ENCODE data around the gene STYK1. TPM values are rescaled to one million over a fixed set of nuclear protein-coding genes. Genes with fewer than 3 reads are reported as not detected.
A peak's percentile ranks its signal among the peaks of the same experiment; 100 is the strongest.

Gene STYK1
- total and polyA plus RNA-seq, 9 of the 15 experiments (the other 6 are each of a cell fraction or from before 2014, with no cell fraction given), result 0.31 to 1.8 (median 0.64) TPM

DNA sequence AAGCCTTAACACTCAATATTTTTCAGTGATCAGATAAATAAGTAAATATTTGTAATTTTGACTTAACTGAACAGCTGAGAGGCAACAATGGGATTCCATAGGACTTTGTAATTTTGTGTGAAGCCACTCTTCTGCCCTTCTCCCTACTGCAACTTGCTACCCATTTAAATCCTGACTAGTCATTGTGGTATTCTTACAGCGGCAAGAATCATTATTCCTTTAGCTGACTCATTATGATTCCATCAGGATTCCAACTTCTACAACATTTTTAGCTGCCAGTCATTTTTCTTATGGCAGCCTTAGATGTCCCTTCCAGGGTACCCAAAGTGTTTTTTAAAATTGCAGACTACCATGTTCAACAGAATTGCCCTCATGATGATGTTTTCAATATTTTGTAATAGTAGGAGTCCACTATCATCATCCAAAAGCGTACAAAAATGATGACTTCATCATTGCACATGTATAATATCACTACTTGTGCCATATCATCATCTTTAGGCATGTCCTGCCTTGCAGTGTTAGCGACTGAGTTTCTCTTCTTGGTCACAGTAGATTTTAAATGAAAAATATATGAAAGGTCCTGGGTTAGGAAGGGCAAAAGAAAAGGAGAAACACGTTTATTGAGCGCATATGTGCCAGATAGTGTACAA lies 55.4 kb downstream of the STYK1 start (continued):
- TF ChIP-seq, protein P1, sequence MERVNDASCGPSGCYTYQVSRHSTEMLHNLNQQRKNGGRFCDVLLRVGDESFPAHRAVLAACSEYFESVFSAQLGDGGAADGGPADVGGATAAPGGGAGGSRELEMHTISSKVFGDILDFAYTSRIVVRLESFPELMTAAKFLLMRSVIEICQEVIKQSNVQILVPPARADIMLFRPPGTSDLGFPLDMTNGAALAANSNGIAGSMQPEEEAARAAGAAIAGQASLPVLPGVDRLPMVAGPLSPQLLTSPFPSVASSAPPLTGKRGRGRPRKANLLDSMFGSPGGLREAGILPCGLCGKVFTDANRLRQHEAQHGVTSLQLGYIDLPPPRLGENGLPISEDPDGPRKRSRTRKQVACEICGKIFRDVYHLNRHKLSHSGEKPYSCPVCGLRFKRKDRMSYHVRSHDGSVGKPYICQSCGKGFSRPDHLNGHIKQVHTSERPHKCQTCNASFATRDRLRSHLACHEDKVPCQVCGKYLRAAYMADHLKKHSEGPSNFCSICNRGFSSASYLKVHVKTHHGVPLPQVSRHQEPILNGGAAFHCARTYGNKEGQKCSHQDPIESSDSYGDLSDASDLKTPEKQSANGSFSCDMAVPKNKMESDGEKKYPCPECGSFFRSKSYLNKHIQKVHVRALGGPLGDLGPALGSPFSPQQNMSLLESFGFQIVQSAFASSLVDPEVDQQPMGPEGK (CRISPR knock-in tag; IDR thresholded peaks at IDR 0.05; ENCODE audit: borderline replicate concordance), result no peak
- TF ChIP-seq ZFP1 (CRISPR knock-in tag; IDR thresholded peaks at IDR 0.05) (no peak), SMARCE1 (IDR thresholded peaks at IDR 0.05) (peak; percentile 39; the same call in 1 of the 2 replicates), NCOR1 (IDR thresholded peaks at IDR 0.05) (no peak), RBM17 (IDR thresholded peaks at IDR 0.05; ENCODE audit: borderline replicate concordance, low read depth, low read length) (no peak), EWSR1 (IDR thresholded peaks at IDR 0.05; ENCODE audit: borderline replicate concordance, low read depth, partially characterized antibody) (no peak), SLC30A9 (CRISPR knock-in tag; IDR thresholded peaks at IDR 0.05) (no peak), ZNF785 (CRISPR knock-in tag; IDR thresholded peaks at IDR 0.05) (no peak), RUNX1 (IDR thresholded peaks at IDR 0.05; ENCODE audit: low read depth) (no peak), C11orf30 (IDR thresholded peaks at IDR 0.05; ENCODE audit: low read depth) (peak; percentile 94), PRPF4 (IDR thresholded peaks at IDR 0.05; ENCODE audit: insufficient read depth, low read depth, low read length, poor library complexity, severe bottlenecking) (no peak), CHD1 (IDR thresholded peaks at IDR 0.05; ENCODE audit: low read length) (no peak)
- TF ChIP-seq, protein P2, sequence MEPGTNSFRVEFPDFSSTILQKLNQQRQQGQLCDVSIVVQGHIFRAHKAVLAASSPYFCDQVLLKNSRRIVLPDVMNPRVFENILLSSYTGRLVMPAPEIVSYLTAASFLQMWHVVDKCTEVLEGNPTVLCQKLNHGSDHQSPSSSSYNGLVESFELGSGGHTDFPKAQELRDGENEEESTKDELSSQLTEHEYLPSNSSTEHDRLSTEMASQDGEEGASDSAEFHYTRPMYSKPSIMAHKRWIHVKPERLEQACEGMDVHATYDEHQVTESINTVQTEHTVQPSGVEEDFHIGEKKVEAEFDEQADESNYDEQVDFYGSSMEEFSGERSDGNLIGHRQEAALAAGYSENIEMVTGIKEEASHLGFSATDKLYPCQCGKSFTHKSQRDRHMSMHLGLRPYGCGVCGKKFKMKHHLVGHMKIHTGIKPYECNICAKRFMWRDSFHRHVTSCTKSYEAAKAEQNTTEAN (CRISPR knock-in tag; IDR thresholded peaks at IDR 0.05), result no peak
- TF ChIP-seq, protein P3, sequence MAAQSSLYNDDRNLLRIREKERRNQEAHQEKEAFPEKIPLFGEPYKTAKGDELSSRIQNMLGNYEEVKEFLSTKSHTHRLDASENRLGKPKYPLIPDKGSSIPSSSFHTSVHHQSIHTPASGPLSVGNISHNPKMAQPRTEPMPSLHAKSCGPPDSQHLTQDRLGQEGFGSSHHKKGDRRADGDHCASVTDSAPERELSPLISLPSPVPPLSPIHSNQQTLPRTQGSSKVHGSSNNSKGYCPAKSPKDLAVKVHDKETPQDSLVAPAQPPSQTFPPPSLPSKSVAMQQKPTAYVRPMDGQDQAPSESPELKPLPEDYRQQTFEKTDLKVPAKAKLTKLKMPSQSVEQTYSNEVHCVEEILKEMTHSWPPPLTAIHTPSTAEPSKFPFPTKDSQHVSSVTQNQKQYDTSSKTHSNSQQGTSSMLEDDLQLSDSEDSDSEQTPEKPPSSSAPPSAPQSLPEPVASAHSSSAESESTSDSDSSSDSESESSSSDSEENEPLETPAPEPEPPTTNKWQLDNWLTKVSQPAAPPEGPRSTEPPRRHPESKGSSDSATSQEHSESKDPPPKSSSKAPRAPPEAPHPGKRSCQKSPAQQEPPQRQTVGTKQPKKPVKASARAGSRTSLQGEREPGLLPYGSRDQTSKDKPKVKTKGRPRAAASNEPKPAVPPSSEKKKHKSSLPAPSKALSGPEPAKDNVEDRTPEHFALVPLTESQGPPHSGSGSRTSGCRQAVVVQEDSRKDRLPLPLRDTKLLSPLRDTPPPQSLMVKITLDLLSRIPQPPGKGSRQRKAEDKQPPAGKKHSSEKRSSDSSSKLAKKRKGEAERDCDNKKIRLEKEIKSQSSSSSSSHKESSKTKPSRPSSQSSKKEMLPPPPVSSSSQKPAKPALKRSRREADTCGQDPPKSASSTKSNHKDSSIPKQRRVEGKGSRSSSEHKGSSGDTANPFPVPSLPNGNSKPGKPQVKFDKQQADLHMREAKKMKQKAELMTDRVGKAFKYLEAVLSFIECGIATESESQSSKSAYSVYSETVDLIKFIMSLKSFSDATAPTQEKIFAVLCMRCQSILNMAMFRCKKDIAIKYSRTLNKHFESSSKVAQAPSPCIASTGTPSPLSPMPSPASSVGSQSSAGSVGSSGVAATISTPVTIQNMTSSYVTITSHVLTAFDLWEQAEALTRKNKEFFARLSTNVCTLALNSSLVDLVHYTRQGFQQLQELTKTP (IDR thresholded peaks at IDR 0.05; ENCODE audit: low read depth in 1 of 2, partially characterized antibody in 2 of 2), result no peak
- TF ChIP-seq, protein P4, sequence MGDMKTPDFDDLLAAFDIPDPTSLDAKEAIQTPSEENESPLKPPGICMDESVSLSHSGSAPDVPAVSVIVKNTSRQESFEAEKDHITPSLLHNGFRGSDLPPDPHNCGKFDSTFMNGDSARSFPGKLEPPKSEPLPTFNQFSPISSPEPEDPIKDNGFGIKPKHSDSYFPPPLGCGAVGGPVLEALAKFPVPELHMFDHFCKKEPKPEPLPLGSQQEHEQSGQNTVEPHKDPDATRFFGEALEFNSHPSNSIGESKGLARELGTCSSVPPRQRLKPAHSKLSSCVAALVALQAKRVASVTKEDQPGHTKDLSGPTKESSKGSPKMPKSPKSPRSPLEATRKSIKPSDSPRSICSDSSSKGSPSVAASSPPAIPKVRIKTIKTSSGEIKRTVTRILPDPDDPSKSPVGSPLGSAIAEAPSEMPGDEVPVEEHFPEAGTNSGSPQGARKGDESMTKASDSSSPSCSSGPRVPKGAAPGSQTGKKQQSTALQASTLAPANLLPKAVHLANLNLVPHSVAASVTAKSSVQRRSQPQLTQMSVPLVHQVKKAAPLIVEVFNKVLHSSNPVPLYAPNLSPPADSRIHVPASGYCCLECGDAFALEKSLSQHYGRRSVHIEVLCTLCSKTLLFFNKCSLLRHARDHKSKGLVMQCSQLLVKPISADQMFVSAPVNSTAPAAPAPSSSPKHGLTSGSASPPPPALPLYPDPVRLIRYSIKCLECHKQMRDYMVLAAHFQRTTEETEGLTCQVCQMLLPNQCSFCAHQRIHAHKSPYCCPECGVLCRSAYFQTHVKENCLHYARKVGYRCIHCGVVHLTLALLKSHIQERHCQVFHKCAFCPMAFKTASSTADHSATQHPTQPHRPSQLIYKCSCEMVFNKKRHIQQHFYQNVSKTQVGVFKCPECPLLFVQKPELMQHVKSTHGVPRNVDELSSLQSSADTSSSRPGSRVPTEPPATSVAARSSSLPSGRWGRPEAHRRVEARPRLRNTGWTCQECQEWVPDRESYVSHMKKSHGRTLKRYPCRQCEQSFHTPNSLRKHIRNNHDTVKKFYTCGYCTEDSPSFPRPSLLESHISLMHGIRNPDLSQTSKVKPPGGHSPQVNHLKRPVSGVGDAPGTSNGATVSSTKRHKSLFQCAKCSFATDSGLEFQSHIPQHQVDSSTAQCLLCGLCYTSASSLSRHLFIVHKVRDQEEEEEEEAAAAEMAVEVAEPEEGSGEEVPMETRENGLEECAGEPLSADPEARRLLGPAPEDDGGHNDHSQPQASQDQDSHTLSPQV (IDR thresholded peaks at IDR 0.05), result peak; percentile 45; the same call in 1 of the 2 replicates

Data from K562 (cell line).